HG02678 (cell line): ENCODE data around the gene TMEM130.

ENCODE experiments used
- ATAC-seq: cut with Tn5 transposase; IDR thresholded peaks from one replicate; pipeline ENCODE4 v1.9.1; 2021; ENCODE audit warnings: mild to moderate bottlenecking, moderate library complexity; ENCODE audit not compliant: unreplicated experiment

The TMEM130 gene

GRCh38 chr7:98810153-98810802 is 59.5 kb downstream of the TMEM130 start:
- ATAC-seq: no peak

- no peak for ATAC-seq
These were observed 60.9 kb downstream of the TMEM130 start for GRCh38 chr7:98808751-98809460.

DNA sequence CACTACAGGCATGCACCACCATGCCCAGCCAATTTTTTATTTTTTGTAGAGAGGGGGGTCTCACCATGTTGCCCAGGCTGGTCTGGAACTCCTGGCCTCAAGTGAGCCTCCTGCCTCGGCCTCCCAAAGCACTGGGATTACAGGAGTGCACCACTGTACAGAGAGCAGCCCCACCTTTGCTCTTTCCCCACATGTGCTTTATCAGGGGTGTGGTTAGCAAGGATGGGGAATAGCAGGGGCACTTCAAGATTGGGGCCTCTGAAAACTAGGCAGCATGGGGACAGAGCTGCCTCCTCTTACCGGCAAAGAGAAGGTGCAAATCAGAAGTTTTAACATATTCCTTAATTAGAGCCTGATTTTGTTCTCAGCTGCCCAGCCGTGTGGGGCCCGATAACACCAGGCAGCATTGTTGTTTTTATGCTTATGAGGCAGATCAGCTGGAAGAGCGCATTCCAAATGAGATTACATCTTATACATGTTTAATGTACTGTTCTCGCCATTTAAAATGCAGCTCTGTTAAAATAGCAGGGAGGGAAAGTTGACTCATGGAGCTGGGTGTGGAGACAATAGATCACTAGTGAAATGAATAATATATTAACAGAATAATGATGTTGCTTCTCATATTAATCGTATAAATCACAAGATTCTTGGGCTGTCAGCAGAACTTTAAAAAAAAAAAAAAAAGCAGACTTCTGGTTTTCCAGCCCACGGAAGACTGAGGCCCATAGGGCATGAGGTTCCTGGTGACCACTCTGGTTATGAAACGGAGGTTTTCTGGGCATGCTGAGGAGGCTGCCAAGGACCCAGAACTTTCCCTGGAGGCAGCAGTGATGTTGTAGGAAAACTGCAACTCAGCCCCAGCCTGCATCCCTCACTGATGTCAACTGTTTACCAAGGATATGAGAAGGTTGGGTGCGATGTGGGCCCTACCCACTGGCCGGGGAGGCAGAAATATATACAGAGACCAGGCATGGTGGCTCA is 62.5 kb downstream of the TMEM130 start:
- no peak for ATAC-seq

- no peak for ATAC-seq
These were observed 63.6 kb downstream of the TMEM130 start for GRCh38 chr7:98805956-98806838.

DNA sequence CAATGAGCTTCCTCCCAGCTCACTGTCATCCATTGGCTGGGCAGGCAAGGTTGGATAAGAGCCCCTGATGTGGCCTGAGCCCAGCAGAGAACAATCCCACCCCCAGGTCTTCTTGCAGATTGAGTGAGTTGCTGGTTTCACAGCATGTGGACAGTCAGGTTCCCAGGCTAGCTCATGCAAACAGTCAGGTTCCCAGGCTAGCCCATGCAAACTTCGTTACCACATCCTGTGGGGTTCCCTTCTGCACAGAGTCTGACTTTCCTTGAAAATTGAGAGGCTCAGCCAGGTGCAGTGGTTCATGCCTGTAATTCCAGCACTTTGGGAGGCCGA is 67.1 kb downstream of the TMEM130 start:
- peak; percentile 35 for ATAC-seq

DNA sequence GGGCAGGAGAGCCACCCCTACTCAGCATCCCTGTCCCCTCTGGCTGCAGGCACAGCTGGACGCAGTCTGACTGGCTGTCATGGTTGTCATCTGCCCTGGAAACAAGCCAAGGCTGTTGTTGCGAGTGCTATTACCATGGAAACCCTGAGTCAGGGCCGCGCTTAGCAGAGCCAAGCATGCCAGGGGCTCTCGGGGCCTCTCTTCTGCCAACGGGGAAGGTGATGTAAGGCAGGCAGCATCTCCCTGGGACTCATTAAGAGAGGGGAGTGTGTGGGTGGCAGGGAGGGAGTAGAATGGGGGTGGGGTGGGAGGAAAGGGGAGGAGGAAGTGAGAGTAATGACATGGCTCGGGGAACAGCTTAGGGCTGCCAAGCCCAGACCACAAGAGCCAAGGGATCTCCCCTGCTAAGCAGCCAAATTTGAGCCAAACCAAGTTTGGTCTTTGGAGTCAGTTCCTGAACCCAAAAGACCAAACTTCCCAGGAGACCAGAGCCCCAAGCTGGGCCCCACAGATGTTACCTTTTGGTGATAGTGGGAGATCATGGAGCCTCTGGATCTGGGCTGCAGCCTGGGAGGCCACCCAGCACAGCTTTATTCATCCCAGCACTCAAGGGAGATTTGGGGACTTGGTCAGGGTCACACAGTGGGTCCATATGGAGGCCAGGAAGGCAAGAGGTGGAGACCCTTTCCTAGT is 67.6 kb downstream of the TMEM130 start:
- ATAC-seq: peak; percentile 88

- no peak for ATAC-seq
These were observed 68.8 kb downstream of the TMEM130 start for GRCh38 chr7:98800996-98801395.

DNA sequence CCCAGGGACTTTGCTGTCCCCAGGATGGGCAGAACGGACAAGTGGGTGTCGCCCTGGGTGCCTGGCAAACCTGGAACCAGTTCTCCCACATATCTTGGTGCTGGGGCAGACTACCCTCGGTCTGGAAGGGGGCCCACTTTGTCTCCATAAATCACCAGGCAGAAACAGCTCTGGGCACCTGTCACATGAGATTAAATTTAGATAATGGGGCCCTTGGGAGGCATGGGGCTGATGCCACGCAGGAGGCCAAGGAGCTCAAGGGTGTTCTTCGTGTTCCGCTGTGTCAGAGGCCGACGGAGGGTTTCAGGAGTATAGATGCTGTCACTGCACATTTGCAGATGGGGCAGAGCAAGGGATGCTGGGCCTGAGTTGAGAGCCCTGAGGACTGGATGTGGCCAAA is 72.7 kb downstream of the TMEM130 start:
- ATAC-seq: no peak
